HS-5 (cell line): ENCODE data around the gene SLIT3.
"Not testable (repeated sequence)": the region's sequence is repeated elsewhere in the genome, so short reads cannot be mapped to it uniquely, and the experiment has no call there.

ENCODE experiments used
- DNase-seq: peaks from one replicate; pipeline ENCODE4 v3.0.0-alpha.2; 2012; ENCODE audit warnings: low read depth

The SLIT3 gene

DNA sequence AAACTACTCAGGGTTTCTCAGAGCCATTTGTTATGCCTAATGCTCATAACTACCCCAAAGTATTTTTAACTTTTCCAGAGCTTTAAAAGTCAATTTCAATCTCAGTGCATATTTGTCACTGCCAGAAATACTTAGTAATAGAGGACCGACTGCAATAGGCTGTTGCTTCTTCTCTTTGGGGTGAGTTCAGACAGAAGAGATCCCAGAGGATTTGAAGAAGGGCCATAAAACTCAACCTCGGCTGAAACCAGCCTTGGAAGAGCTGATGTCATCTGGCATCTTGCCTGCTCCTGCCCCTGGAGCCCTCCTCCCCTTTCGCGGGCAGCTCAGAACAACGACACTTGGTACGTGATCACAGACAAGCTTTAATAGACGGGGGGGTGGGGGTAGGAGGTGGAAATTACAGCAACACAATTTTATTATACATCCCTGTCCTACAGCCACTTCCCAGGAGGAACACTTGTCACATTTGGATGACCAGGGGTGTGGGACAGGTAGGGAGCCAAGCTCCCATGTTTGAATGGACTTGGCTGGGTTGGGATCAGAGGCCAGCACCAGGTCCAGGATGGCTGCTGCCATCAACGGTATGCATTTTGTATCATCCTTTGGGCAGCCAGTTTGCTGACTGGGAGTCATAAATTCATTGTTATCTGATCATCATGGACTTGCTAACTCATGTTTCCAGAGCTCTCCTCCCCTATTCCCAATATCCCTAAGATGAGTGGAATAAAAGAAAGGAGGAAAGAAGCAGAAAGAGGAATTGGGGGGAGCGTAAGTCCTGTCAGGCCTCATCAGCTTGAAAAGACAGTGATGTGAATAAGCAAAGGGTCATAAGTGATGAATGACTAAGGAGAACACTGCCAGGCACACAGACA is 535.2 kb downstream of the SLIT3 start:
- no peak for DNase-seq

DNA sequence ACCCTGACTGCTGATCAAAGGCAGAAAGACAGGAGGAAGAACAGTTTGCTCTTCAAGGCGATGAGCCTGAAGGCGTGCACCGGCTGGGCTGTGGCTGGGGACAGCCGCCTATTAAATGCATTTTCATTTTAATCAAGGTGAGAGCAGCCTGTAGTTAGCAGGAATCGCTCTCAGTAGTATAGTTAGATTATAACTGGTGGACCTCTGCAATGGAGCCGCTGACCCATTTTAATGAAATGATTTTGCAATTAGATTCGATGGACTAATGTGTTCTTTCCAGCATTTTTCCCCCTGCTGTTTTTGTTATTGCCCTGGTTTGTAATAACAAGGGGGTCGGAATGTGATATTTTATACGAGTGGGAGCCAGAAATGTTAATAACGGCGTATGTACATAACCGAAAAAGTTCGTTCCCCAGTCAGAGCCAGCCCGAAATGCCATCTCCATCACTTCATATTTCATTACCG is 535.8 kb downstream of the SLIT3 start:
- DNase-seq = no peak

DNA sequence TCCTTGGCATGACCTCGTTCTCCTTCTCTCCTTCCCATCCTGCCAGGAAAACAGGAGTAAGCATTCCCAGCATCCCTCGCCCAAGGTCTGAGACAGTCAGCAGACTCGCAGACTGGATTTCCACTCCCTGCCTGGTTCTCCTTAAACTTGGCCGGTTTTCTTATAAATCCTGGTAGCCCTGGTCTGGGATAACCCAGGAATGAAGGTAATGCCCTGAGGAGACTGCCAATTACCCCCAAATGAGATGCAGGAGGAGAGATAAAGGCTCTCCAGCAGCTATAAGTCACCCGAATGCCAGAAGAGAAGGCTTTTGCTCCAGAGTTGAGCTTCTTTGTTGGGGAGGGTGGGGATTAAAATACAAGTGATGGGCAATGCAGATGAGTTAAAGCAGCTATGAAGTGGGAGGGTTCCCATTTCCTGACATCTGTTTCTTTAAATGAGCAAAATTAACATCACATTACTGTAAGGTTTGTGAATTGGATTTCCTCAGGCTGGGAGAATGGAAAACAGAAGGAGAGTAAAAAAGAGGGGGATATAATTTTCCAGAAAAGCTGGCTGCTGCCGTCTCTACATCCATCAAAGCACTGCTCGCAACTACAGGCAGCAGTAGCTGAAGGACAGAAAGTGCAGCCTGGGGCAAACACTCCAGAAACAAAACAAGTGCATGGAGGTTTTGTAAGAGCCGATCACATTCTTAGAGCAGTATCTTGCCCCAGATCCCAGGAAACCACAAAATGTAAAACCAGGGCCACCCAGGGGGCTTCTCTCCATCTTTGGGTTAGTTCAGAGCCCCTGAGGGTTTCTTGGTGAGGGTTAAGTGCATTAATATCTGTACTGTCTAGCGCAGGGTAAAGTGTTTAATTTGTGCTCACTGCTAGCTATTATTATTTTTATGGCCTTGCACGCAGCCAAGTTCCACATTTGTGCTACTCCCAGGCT is 544.2 kb downstream of the SLIT3 start:
- no peak for DNase-seq

DNA sequence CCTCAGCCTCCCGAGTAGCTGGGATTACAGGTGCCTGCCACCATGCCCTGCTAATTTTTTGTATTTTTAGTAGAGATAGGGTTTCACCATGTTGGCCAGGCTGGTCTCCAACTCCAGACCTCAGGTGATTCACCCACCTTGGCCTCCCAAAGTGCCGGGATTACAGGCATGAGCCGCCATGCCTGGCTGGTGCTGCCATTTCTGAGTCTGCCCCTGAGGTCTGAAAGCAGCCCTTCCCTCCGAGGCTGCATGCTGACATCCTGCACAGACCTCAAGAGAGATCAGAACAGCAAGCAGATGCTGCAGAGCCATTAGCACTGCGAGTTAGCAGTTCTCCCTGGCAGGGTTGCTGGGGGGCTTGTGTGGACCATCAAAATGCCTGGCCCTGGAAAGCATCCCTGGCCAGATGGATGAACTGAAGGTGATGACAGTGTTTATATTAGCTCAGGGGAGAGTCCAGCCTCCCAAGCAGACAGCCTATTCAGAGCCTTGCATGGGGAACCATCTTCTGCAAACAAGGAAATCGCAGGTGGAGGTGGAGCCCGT is 545.3 kb downstream of the SLIT3 start:
- no peak for DNase-seq

DNA sequence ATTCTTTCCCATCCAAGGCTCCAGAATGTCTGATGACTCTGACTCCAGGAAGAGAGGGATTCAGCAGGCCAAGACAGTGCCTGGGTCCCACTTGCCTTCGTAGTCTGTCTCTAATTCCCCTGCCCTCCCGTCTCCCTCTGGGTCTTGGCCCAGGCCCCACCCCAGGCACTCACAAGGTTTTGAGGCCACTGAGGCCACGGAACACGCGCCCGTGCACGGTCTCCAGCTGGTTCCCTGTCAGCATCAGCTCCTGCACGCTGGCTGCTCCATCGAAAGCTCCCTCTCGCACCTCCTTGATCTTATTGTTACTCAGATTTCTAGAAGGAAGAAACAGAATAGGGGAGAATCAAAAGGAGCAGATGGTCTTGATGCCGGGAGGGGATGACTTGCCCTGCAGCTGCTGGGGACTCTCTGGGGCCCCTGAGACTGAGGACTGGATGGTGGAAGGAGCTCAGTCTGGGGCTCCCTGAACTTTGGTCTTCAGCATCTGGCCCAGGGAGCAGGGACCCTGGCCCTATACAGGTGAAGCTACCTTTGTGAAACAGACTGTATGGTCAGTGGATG is 547.2 kb downstream of the SLIT3 start:
- no peak for DNase-seq

DNA sequence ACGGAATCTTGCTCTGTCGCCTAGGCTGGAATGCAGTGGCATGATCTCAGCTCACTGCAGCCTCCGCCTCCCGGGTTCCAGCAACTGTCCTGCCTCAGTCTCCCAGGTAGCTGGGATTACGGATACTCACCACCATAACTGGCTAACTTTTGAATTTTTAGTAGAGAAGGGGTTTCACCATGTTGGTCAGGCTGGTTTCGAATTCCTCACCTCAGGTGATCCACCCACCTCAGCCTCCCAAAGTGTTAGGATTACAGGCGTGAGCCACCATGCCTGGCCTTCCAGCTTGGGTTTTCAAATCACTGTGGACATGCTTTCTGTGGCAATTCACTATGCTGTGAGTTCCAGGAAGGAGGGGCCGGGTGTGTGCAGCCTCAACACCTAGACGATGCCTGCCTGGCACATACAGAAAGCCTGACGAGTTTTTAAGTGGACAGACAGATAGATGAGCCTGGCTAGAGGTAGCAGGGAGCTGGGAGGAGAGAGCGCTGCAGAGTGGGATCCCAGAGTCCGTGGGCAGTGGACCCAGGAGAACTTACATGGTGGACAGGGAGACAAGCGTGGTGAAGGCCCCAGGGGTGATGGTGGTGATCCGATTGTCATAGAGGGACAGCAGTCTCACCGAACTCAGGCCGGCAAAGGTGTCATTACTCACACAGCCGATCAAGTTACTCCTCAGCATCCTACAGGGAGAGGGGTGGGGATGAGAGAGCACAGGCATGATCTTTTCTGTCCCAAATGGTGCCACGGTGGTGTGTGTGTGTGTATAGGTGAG is 548.3 kb downstream of the SLIT3 start:
- no peak for DNase-seq

DNA sequence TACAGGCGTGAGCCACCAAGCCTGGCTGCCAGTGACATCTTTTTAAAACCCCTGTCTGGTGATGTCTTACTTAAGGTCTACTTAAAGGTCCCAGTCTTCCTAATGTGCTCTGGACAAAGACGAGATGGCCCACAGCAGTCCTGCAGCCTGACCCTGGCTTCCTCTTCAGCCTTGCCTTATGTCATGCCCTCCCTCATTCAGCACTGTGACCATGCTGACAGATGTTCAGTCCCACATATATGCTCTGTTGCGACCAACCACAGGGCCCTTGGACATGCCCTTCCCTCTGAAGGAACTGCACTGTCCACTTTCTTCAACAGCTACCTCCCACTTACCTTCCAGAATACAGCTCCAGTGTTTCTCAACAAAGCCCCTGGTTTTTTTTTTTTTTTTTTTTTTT is 548.9 kb downstream of the SLIT3 start:
- DNase-seq = no peak

DNA sequence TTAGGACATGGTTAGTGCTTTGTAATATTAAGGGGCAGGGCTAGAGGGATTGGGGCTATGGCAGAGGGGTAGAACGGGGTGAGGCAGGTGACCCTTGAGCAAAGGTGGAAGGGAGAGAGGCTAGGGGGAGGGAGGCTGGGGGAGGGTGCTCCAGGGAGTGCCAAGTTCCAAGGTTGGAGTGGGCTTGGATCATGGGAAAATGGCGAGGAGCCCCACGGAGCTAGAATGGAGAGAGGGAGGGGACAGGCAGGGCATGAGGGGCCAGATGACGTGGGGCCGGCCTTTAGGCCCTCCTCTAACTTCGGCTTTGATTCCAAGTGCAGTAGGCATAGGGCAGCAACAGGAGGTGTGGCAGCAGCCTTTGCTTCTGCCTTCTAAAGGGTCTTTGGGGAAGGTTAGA is 550.0 kb downstream of the SLIT3 start:
- DNase-seq = no peak

DNA sequence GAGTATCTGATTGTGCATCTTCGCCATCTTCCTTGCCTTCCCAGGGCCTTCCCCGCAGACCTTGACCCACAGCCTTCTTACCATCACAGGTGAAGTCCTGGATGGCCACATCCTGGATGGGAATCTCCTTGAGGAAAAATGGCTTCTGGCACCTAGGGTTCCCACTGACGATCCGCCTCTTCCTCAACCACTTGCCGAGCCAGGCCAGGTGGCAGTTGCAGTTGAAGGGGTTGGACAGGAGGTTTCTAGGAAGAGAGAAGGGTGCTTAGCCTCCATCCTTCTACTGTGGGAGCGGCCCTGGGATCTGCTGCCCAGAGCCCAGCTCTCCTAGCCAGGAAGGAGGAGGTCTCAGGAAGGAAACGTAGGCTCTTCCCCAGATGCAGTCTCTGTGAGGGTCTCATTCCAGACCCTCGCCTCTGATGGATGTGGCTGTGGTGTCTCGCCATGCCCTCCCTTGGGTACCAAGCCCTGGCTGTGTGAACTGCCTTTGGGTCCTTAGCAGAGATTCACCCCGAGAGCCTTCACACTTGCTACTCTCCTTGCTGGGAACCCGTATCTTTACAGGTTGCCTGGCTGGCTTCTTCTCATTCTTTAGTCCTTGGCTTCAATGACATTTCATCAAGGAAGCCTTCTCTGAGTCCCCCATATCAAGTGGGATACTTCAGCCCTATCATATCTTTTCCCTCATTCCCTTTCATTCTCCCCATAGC is 551.4 kb downstream of the SLIT3 start:
- no peak for DNase-seq

DNA sequence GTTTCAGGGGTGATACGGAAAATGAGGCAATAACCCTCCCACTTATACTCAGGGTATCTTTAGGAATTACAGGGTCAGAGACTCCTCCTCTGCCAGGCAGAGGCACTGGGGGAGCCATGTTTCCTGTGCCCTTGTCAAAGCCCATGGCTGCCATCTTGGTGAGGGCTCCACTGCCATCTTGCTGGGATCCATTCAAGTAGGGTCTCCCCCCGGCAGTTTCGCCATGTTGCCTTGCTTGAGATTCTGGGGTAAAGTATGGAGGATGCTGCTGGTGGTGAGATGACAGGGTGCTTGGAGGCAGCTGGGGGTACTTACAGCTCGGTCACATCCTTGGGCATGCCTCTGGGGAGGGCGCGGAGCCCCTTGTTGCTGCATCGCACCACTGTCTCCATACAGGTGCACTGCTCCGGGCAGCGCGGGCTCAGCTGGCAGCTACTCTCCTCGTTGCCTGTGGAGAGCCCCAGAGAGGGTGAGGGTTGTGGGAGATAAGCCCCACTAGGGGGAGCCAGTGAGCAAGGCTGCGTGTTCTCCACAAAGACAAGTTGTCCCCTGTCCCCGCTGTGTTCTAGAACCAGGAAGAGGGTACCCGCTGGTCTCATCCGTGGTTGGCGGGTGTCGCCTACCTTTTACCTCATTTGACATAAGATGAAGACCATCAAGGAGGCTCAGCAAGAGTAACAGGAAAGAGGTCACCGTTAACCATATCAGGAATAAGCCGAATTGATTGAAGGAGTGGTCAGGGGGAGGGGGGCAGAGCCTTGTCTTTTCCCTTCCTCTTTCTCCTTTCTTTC is 552.8 kb downstream of the SLIT3 start:
- DNase-seq = no peak

DNA sequence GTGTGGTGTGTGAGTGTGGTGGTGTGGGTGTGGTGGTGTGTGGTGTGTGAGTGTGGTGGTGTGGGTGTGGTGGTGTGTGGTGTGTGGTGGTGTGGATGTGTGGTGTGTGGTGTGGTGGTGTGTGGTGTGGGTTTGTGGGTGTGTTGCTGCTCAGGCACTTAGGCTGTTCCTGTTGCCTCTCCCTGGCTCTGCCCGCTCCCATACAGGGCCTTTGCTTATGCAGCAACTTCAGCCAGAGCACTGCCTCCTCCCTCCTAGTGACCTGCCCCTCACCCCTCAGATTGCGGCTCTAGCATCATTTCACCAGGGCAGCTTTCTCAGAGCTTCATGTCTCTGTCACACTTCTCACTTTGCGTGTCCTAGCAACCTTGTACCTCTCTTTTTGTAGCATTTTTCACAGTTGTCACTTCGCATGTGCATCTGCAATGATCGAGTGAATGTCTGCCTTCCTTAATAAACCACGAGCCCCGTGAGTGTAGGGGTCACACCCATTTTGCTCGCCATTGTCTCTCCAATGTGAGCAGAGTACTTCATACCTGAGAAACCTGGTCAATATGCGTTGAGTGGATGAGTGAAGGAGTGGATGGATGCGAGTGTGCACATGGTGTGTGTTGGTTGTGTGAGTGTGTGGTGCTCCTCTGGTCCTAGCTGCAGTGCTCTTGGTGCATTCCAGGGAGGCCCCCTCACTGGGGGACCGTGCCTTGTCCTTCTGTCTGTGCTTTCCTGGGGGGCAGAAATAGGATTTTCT is 553.9 kb downstream of the SLIT3 start:
- no peak for DNase-seq

DNA sequence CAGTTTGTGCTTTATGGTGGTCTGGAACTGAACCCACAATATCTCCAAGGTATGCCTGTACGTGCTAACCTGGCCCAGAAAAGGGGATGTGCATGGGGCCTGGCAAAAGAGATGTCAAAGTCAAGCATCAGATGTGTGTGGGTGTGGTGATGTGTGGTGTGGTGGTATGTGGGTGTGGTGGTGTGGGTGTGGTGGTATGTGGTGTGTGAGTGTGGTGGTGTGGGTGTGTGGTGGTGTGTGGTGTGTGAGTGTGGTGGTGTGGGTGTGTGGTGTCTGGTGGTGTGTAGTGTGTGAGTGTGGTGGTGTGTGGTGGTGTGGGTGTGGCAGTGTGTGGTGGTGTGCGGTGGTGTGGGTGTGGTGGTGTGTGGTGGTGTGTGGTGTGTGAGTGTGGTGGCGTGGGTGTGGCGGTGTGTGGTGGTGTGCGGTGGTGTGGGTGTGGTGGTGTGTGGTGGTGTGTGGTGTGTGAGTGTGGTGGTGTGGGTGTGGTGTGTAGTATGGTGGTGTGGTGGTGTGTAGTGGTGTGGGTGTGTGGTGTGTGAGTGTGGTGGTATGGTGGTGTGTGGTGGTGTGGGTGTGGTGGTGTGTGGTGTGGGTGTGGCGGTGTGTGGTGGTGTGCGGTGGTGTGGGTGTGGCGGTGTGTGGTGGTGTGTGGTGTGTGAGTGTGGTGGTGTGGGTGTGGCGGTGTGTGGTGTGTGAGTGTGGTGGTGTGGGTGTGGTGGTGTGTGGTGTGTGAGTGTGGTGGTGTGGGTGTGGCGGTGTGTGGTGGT is 554.6 kb downstream of the SLIT3 start:
- not testable (repeated sequence) for DNase-seq

DNA sequence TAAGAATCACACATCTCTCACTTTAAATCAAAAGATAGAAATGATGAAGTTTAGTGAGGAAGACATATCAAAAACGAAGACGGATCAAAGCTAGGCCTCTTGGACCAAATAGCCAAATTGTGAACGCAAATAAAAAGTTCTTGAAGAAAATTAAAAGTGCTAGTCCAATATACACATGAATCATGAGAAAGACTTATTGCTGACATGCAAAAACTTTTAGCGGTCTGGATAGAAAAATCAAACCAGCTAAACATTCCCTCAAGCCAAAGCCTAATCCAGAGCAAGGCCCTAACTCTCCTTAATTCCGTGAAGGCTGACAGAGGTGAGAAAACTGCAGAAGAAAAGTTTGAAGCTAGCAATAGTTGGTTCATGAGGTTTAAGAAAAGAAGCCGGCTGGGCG is 557.3 kb downstream of the SLIT3 start:
- no peak for DNase-seq

DNA sequence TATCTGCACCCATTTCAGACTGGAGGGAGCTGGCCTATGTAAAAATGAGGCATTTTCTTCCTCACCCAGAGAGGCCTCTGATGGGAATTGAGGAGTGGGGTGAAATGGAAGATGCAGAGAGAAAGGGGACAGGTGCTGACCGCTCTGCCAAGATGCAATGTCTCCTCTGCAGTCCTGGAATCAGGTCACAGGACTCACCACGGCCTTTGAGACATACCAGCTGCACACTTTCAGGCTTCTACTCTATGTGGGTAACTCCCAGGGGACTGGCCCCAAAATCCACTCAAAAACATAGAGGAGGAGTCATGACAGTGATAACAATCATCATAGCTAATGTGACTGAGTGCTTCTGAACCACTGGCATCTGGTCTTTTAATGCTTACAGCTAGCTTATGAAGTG is 558.6 kb downstream of the SLIT3 start:
- not testable (repeated sequence) for DNase-seq

DNA sequence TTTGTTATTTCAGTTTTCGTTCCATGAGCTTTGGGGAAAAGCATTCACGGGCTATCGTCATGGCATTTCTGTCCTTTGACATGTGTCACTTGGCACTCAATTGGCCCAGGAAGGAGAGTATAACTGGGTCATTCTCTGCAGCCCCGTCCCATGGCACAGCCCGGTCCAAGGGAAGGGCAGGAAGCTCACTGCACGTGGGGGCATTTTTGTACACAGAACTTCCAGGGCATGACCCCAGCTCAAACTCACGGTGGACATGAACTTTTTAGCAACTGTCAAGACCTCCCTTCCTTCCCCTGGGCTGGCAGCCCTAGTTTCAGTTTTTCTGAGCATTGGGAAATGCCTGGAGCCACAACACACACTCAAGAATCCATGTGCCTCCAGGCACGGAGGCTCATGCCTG is 560.1 kb downstream of the SLIT3 start:
- no peak for DNase-seq

DNA sequence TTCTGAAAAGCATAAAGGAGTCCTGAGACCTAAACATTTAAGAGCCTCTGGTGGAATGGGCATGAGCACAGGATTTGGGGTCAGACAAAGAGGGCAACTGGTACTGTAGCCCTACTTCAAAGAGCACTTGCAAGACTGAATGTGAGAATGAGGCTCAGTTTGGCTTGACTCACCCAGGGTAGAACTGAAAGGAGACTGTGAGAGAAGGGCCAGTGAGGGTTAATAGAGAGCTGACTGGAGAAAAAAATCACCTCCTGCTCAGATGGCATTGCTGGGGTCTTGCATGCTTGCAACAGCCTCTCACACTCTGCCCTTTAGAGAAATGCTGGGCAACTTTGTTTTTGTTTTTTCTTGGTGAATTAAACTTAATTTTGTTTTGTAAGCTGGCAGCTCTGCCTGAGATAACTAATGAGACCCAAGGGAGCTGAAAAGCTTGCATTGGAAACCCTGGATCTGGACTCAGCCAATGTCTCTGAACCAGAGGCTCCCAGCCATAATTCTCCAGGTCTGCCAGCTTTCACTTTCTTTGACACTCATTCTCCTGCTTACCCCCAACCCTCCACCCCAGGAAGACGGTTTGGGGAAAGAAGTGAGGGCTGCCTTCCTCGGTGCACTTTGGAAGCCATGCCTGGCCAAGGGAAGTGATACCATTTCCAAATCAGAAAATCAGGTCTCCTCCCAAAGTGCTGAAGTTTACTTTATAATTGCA is 560.7 kb downstream of the SLIT3 start:
- DNase-seq = no peak

DNA sequence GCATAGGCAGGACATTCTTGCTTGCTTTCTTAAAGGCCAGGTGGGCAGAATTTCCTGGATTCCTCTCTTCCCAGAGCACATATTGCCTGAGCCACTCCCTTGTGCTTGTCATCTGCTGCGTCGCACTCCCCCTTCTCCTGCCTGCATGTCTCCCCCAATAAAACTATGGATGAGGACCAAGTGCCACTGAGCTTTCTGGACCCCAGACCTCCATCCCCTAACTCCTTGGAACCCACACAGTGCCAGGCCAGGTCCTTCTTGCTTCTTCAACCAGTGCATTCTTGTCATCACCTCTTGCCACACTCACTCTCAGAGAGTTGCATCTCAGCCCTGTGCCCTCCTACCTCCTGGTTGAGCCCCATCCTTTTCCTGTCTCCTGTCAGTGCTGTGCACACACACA is 563.9 kb downstream of the SLIT3 start:
- no peak for DNase-seq

DNA sequence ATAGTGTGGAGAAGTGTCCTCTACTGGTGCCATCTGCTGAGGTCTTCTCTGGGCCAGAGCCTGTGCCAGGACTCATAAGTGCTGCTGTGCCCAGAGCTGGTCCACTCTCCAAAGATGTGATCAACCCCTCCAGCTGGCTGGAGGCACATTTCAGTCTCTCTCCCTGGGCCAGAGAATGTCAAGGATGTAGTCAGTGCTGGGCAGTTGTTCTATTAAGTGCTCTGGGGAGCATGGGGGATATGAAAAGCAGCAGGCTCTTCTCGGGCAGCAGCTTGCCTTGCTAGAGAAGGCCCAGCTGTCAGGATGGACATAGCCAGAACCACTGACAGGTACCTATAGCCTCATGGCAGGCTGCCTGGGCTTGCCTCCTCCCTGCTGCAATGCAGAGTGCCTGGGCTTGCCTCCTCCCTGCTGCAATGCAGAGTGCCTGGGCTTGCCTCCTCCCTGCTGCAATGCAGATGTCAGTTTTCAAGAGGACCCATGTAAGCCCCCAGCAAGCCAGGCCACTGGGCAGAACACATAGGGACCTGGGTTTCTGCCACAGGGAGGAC is 564.6 kb downstream of the SLIT3 start:
- DNase-seq = no peak
